Neural progenitor cell (in vitro differentiated cells): ENCODE results near the gene ANKRD60.

Experiments used
- CTCF ChIP-seq: fragments of 200-600 bp; sonication (generic); IDR thresholded peaks from 2 replicates; pipeline ENCODE4 v1.5.1; 2017; ENCODE audit warnings: antibody characterized with exemption, mild to moderate bottlenecking
- EZH2phosphoT487 ChIP-seq: fragments of 200-600 bp; sonication (generic); IDR thresholded peaks from 2 replicates; pipeline ENCODE4 v1.6.1; 2017; ENCODE audit warnings: antibody characterized with exemption

- TF ChIP-seq CTCF (no peak), EZH2phosphoT487 (no peak)
Measured at GRCh38 chr20:58245931-58246330, 17.5 kb upstream of the ANKRD60 start.
